Memory B cell (primary cell): ENCODE measurements around the gene ISYNA1.
"Not testable (repeated sequence)": the region's sequence is repeated elsewhere in the genome, so short reads cannot be mapped to it uniquely, and the experiment has no call there.

Source experiments
- ATAC-seq: fragments of 150-1000 bp; cut with Tn5 transposase; 2 replicates; pipeline ENCODE4 v1.10.0; 2021; ENCODE audit warnings: low read depth, mild to moderate bottlenecking, moderate library complexity
- DNase-seq, 2 donors: peaks; one replicate each; pipeline ENCODE4 v3.0.0; 2022; ENCODE audit warnings: low spot score in 2 of 2
- H3K27ac Mint-ChIP-seq: one replicate; pipeline ENCODE4 v1.8.0; 2022; ENCODE audit warnings: mild to moderate bottlenecking, moderate library complexity, mixed read lengths
- H3K27me3 Mint-ChIP-seq: one replicate; pipeline ENCODE4 v1.8.0; 2022; ENCODE audit warnings: mixed read lengths
- H3K36me3 Mint-ChIP-seq: one replicate; pipeline ENCODE4 v1.8.0; 2022; ENCODE audit warnings: mild to moderate bottlenecking, mixed read lengths
- H3K4me1 Mint-ChIP-seq: one replicate; pipeline ENCODE4 v1.8.0; 2022; ENCODE audit warnings: mixed read lengths
- H3K4me3 Mint-ChIP-seq: one replicate; pipeline ENCODE4 v1.8.0; 2022; ENCODE audit warnings: mild to moderate bottlenecking, moderate library complexity, mixed read lengths
- H3K9me3 Mint-ChIP-seq: one replicate; pipeline ENCODE4 v1.8.0; 2022; ENCODE audit warnings: mixed read lengths

ISYNA1 gene

GRCh38 chr19:18418483-18419194, 19.3 kb downstream of the ISYNA1 start:
- peak overlapping the region; percentile 79 for H3K27ac Mint-ChIP-seq
- peaks cover 30% of the 10 kb centered on the region for H3K27me3 Mint-ChIP-seq
- ATAC-seq (peak; percentile 15), DNase-seq (peak in 1 of 2 donors; percentile 28)
- no peaks in the 10 kb centered on the region for H3K36me3 Mint-ChIP-seq
- peak overlapping the region; percentile 75 for H3K4me3 Mint-ChIP-seq
- no peaks in the 10 kb centered on the region for H3K9me3 Mint-ChIP-seq
- peaks cover 57% of the 10 kb centered on the region for H3K4me1 Mint-ChIP-seq

- DNase-seq (no peak), ATAC-seq (no peak)
- peaks cover 32% of the 10 kb centered on the region for H3K27me3 Mint-ChIP-seq
- peaks cover 52% of the 10 kb centered on the region for H3K4me1 Mint-ChIP-seq
- H3K27ac Mint-ChIP-seq, result peak overlapping the region; percentile 79
- no peaks in the 10 kb centered on the region for H3K36me3 Mint-ChIP-seq
- H3K9me3 Mint-ChIP-seq, result no peaks in the 10 kb centered on the region
- H3K4me3 Mint-ChIP-seq, result peak overlapping the region; percentile 75
Observed at GRCh38 chr19:18418029-18418482, 19.9 kb downstream of the ISYNA1 start.

GRCh38 chr19:18417250-18418028, 20.5 kb downstream of the ISYNA1 start:
- Mint-ChIP-seq H3K9me3 (no peaks in the 10 kb centered on the region), H3K27me3 (peaks cover 38% of the 10 kb centered on the region)

GRCh38 chr19:18416778-18417249, 21.1 kb downstream of the ISYNA1 start:
- peaks cover 43% of the 10 kb centered on the region for H3K4me1 Mint-ChIP-seq
- no peaks in the 10 kb centered on the region for H3K36me3 Mint-ChIP-seq
- peak overlapping the region; percentile 79 for H3K27ac Mint-ChIP-seq

More at GRCh38 chr19:18417250-18418028, 20.5 kb downstream of the ISYNA1 start:
- peaks cover 48% of the 10 kb centered on the region for H3K4me1 Mint-ChIP-seq
- peak overlapping the region; percentile 79 for H3K27ac Mint-ChIP-seq
- no peak for DNase-seq
- peak overlapping the region; percentile 75 for H3K4me3 Mint-ChIP-seq
- no peaks in the 10 kb centered on the region for H3K36me3 Mint-ChIP-seq
- ATAC-seq, result no peak

GRCh38 chr19:18415178-18415867, 22.6 kb downstream of the ISYNA1 start:
- DNase-seq (no peak), ATAC-seq (no peak)
- Mint-ChIP-seq H3K27ac (no peak overlapping the region), H3K4me3 (no peak overlapping the region), H3K4me1 (peaks cover 40% of the 10 kb centered on the region), H3K36me3 (no peaks in the 10 kb centered on the region), H3K9me3 (no peaks in the 10 kb centered on the region), H3K27me3 (peaks cover 44% of the 10 kb centered on the region)

More at GRCh38 chr19:18416778-18417249, 21.1 kb downstream of the ISYNA1 start:
- Mint-ChIP-seq H3K9me3 (no peaks in the 10 kb centered on the region), H3K27me3 (peaks cover 41% of the 10 kb centered on the region), H3K4me3 (peak overlapping the region; percentile 75)
- DNase-seq (no peak), ATAC-seq (peak; percentile 11)

- H3K9me3 Mint-ChIP-seq, result no peaks in the 10 kb centered on the region
- DNase-seq, result no peak
- no peaks in the 10 kb centered on the region for H3K36me3 Mint-ChIP-seq
- H3K27me3 Mint-ChIP-seq, result peaks cover 42% of the 10 kb centered on the region
- no peak for ATAC-seq
- H3K4me3 Mint-ChIP-seq, result no peak overlapping the region
- no peak overlapping the region for H3K27ac Mint-ChIP-seq
- peaks cover 38% of the 10 kb centered on the region for H3K4me1 Mint-ChIP-seq
Observed at GRCh38 chr19:18414504-18415177, 23.3 kb downstream of the ISYNA1 start.

GRCh38 chr19:18412610-18413239, 25.2 kb downstream of the ISYNA1 start:
- Mint-ChIP-seq H3K4me1 (peaks cover 33% of the 10 kb centered on the region), H3K9me3 (no peaks in the 10 kb centered on the region), H3K27ac (no peak overlapping the region), H3K36me3 (no peaks in the 10 kb centered on the region), H3K4me3 (no peak overlapping the region), H3K27me3 (peaks cover 34% of the 10 kb centered on the region)
- no peak for DNase-seq
- ATAC-seq, result no peak

- peak; percentile 92 for ATAC-seq
Observed at GRCh38 chr19:18408053-18408476, 29.9 kb downstream of the ISYNA1 start.

GRCh38 chr19:18406749-18407148, 31.2 kb downstream of the ISYNA1 start:
- Mint-ChIP-seq H3K27me3 (peaks cover 4% of the 10 kb centered on the region), H3K4me1 (peaks cover 23% of the 10 kb centered on the region), H3K9me3 (no peaks in the 10 kb centered on the region), H3K27ac (no peak overlapping the region), H3K4me3 (no peak overlapping the region), H3K36me3 (no peaks in the 10 kb centered on the region)
- ATAC-seq (no peak), DNase-seq (no peak)

More at GRCh38 chr19:18408053-18408476, 29.9 kb downstream of the ISYNA1 start:
- Mint-ChIP-seq H3K27me3 (peaks cover 14% of the 10 kb centered on the region), H3K4me3 (peak overlapping the region; percentile 37), H3K9me3 (no peaks in the 10 kb centered on the region), H3K36me3 (no peaks in the 10 kb centered on the region), H3K27ac (peak overlapping the region; percentile 75), H3K4me1 (peaks cover 18% of the 10 kb centered on the region)
- peak; percentile 67 to 77 for DNase-seq

- H3K36me3 Mint-ChIP-seq, ATAC-seq, H3K27me3 Mint-ChIP-seq, H3K4me3 Mint-ChIP-seq, H3K9me3 Mint-ChIP-seq, H3K27ac Mint-ChIP-seq, DNase-seq: not testable (repeated sequence)
- H3K4me1 Mint-ChIP-seq, result peaks cover 28% of the 10 kb centered on the region
Observed at GRCh38 chr19:18405754-18406153, 32.2 kb downstream of the ISYNA1 start.

GRCh38 chr19:18402455-18403248, 35.3 kb downstream of the ISYNA1 start:
- ATAC-seq, H3K27me3 Mint-ChIP-seq, DNase-seq, H3K9me3 Mint-ChIP-seq, H3K36me3 Mint-ChIP-seq: not testable (repeated sequence)
- peak overlapping the region; percentile 4 for H3K27ac Mint-ChIP-seq
- peaks cover 23% of the 10 kb centered on the region for H3K4me1 Mint-ChIP-seq
- H3K4me3 Mint-ChIP-seq, result peak overlapping the region; percentile 21

GRCh38 chr19:18401580-18402112, 36.3 kb downstream of the ISYNA1 start:
- Mint-ChIP-seq H3K9me3 (no peaks in the 10 kb centered on the region), H3K27me3 (peaks cover 3% of the 10 kb centered on the region), H3K4me3 (peak overlapping the region; percentile 46), H3K4me1 (peaks cover 30% of the 10 kb centered on the region), H3K36me3 (no peaks in the 10 kb centered on the region), H3K27ac (peak overlapping the region; percentile 62)
- ATAC-seq (peak; percentile 72), DNase-seq (peak in 1 of 2 donors; percentile 43)
